GM23248 (cell line): Measurements from ENCODE around the gene LHFPL2. TPM values are rescaled to one million over a fixed set of nuclear protein-coding genes. Genes with fewer than 3 reads are reported as not detected.

ENCODE experiments used
- DNase-seq: peaks from one replicate; pipeline ENCODE4 v3.0.0-alpha.2; 2015
- H2AFZ ChIP-seq: fragments of 200-600 bp; sonication (generic); 2 replicates; pipeline ENCODE4 v1.6.1; 2016; ENCODE audit warnings: antibody characterized with exemption
- H3F3A ChIP-seq: fragments of 200-600 bp; sonication (generic); 2 replicates; pipeline ENCODE4 v1.6.1; 2016; ENCODE audit warnings: mild to moderate bottlenecking, antibody characterized with exemption, mixed run types; ENCODE audit not compliant: insufficient read depth
- H3K27ac ChIP-seq: fragments of 200-600 bp; sonication (generic); 2 replicates; pipeline ENCODE4 v1.5.1; 2016; ENCODE audit warnings: mild to moderate bottlenecking
- H3K27me3 ChIP-seq: fragments of 200-600 bp; sonication (generic); replicated peaks from 2 replicates; pipeline ENCODE4 v1.6.1; 2016; ENCODE audit warnings: mild to moderate bottlenecking; ENCODE audit not compliant: insufficient read depth
- H3K36me3 ChIP-seq: fragments of 200-600 bp; sonication (generic); 2 replicates; pipeline ENCODE4 v1.6.1; 2016; ENCODE audit warnings: low read depth, mild to moderate bottlenecking
- H3K4me1 ChIP-seq: fragments of 200-600 bp; sonication (generic); 2 replicates; pipeline ENCODE4 v1.6.1; 2016; ENCODE audit warnings: mild to moderate bottlenecking; ENCODE audit not compliant: insufficient read depth
- H3K4me2 ChIP-seq: fragments of 200-600 bp; sonication (generic); one replicate; pipeline ENCODE4 v1.6.1; 2016; ENCODE audit warnings: mild to moderate bottlenecking; ENCODE audit not compliant: unreplicated experiment
- H3K4me3 ChIP-seq: fragments of 200-600 bp; sonication (generic); 2 replicates; pipeline ENCODE4 v1.5.1; 2016; ENCODE audit warnings: mild to moderate bottlenecking
- H3K79me2 ChIP-seq: fragments of 200-600 bp; sonication (generic); 2 replicates; pipeline ENCODE4 v1.6.1; 2016; ENCODE audit warnings: mild to moderate bottlenecking; ENCODE audit not compliant: insufficient read depth
- H3K9ac ChIP-seq: fragments of 200-600 bp; sonication (generic); 2 replicates; pipeline ENCODE4 v1.6.1; 2016; ENCODE audit warnings: mild to moderate bottlenecking
- H3K9me2 ChIP-seq: fragments of 200-600 bp; sonication (generic); 2 replicates; pipeline ENCODE4 v1.6.1; 2016; ENCODE audit warnings: mixed run types, mild to moderate bottlenecking, moderate library complexity; ENCODE audit not compliant: insufficient read depth
- H3K9me3 ChIP-seq: fragments of 200-600 bp; sonication (generic); one replicate; pipeline ENCODE4 v1.6.1; 2017; ENCODE audit warnings: low read depth
- H4K20me1 ChIP-seq: fragments of 200-600 bp; sonication (generic); 2 replicates; pipeline ENCODE4 v1.6.0; 2016; ENCODE audit not compliant: insufficient read depth
- EZH2 ChIP-seq: fragments of 200-600 bp; sonication (generic); IDR thresholded peaks from 2 replicates; pipeline ENCODE4 v1.6.1; 2018; ENCODE audit warnings: antibody characterized with exemption, mild to moderate bottlenecking; ENCODE audit not compliant: insufficient read depth, poor library complexity, severe bottlenecking
- EZH2phosphoT487 ChIP-seq: fragments of 200-600 bp; sonication (generic); IDR thresholded peaks from 2 replicates; pipeline ENCODE4 v1.6.1; 2018; ENCODE audit warnings: antibody characterized with exemption, moderate library complexity, mild to moderate bottlenecking, low read depth; ENCODE audit not compliant: insufficient read depth
- WGBS, 2 experiments: methylation state at CpG; one replicate each; pipeline ENCODE4 v1.1.6; 2015 to 2017; ENCODE audit warnings: low lambda C conversion rate in 2 of 2, low coverage in 1 of 2; ENCODE audit errors: missing lambda C conversion rate in 2 of 2; 5-methylcytosine and 5-hydroxymethylcytosine counted together
- in situ Hi-C: fragments of 300-500 bp; cut with MboI; formaldehyde crosslinking; loops from 2 replicates; pipeline ENCODE4 v1.15.0; 2020
- polyA plus RNA-seq: library from polyadenylated mRNA; unstranded; fragments of >200 nt; fragmentation: Nextera tagmentation; extraction: Ambion mirVana; gene quantifications from 2 replicates; pipeline ENCODE4 v1.2.1, GENCODE V29; 2016
- total RNA-seq: library from RNA; depleted of rRNA; stranded (reverse); fragments of >200 nt; shearing (Covaris generic); gene quantifications from 2 replicates; pipeline ENCODE4 v1.2.3, GENCODE V29; 2014

Gene LHFPL2
- total and polyA plus RNA-seq, 2 experiments from 2014 or later = 8.0 to 13.7 TPM

DNA sequence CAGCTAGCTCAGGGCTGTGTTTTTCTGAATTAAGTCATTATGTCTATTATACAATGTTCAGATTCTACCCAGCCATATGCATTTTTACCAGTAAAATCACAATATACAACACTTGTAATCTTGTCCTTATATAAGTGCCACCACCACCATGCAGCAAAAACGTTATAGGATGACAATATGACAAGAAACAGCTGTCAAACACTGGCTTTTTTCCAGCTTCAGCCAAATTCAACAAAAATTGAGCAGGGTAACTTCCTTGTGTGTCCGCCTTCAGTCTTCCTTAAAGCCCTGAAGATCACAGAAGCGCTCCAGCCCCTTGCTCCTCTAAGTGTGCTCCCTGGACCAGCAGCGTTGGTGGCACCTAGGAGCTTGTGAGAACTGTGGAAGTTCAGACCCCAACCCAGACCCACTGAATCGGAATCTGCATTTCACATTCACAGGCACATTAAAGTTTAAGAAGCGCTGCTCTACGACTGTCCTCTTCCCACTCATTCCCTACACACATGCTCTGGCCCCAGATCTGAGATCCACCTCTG lies 111.8 kb downstream of the LHFPL2 start:
- Histone ChIP-seq H3K9me3 (no peaks in the 10 kb centered on the region), H3K27ac (no peak overlapping the region), H4K20me1 (no peaks in the 10 kb centered on the region), H3K4me2 (no peak overlapping the region), H3K36me3 (no peaks in the 10 kb centered on the region), H3K4me3 (no peak overlapping the region), H3F3A (peaks cover 17% of the 10 kb centered on the region), H3K4me1 (peaks cover 18% of the 10 kb centered on the region), H3K9me2 (no peaks in the 10 kb centered on the region), H3K27me3 (no peaks in the 10 kb centered on the region), H2AFZ (no peak overlapping the region), H3K79me2 (0 out of 2 replicates have a peak, but pooled peaks cover 13% of the 10 kb centered on the region), H3K9ac (no peak overlapping the region)
- in situ Hi-C loops = loop anchor here (10.0 kb wide), 1 partner anchor 268 kb away; no protein-coding TSS in a partner anchor
- TF ChIP-seq EZH2 = no peak
- TF ChIP-seq EZH2phosphoT487 = no peak
- 77 to 80% methylated on average over 7 of the region's 7 CpGs for WGBS, 2 experiments
- DNase-seq = no peak

DNA sequence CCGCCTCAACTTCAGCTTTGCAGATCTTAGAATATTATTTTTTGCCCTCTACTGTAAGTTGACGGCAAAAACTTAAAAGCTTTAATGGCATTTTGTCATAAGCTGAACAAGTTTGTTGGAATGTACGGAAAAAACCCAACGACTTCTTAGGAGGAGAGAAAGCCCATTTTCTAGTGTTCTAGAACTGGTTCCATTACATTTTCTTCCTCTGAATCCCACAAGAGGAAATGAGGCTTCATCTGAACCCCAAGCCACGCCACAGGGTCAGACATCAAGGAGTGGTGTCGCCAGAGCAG lies 113.7 kb downstream of the LHFPL2 start:
- Histone ChIP-seq H3K27me3 (no peaks in the 10 kb centered on the region), H3K79me2 (0 out of 2 replicates have a peak, but pooled peaks cover 13% of the 10 kb centered on the region), H3K4me2 (peak overlapping the region; percentile 72), H3K9ac (peak overlapping the region; percentile 83), H4K20me1 (no peaks in the 10 kb centered on the region), H3F3A (peaks cover 25% of the 10 kb centered on the region), H3K9me3 (no peaks in the 10 kb centered on the region), H2AFZ (peak overlapping the region; percentile 73), H3K27ac (peak overlapping the region; percentile 92), H3K4me1 (peaks cover 28% of the 10 kb centered on the region), H3K36me3 (no peaks in the 10 kb centered on the region), H3K4me3 (peak overlapping the region; percentile 43), H3K9me2 (no peaks in the 10 kb centered on the region)
- no peak for TF ChIP-seq EZH2phosphoT487
- TF ChIP-seq EZH2 = no peak
- DNase-seq = peak; percentile 57
- 54 to 63% methylated on average over 6 of the region's 6 CpGs for WGBS, 2 experiments
- in situ Hi-C loops = loop anchor here (10.0 kb wide), 1 partner anchor 270 kb away; no protein-coding TSS in a partner anchor

GRCh38 chr5:78534148-78534904 lies 114.2 kb downstream of the LHFPL2 start:
- Histone ChIP-seq H3F3A (peaks cover 28% of the 10 kb centered on the region), H3K27ac (peak overlapping the region; percentile 92), H4K20me1 (no peaks in the 10 kb centered on the region), H3K9me3 (no peaks in the 10 kb centered on the region), H3K9ac (peak overlapping the region; percentile 83), H3K4me2 (peak overlapping the region; percentile 72), H2AFZ (peak overlapping the region; percentile 73), H3K27me3 (no peaks in the 10 kb centered on the region), H3K9me2 (no peaks in the 10 kb centered on the region), H3K4me3 (peak overlapping the region; percentile 43), H3K36me3 (no peaks in the 10 kb centered on the region), H3K4me1 (peaks cover 30% of the 10 kb centered on the region), H3K79me2 (0 out of 2 replicates have a peak, but pooled peaks cover 13% of the 10 kb centered on the region)
- peak; percentile 91 for DNase-seq
- in situ Hi-C loops = loop anchor here (10.0 kb wide), 1 partner anchor 270 kb away; no protein-coding TSS in a partner anchor
- TF ChIP-seq EZH2 (no peak), EZH2phosphoT487 (no peak)
- 32 to 37% methylated on average over 21 to 24 of the region's 24 CpGs for WGBS, 2 experiments

- Histone ChIP-seq H3K4me2 (no peak overlapping the region), H3F3A (peaks cover 37% of the 10 kb centered on the region), H4K20me1 (no peaks in the 10 kb centered on the region), H3K27me3 (no peaks in the 10 kb centered on the region), H3K9ac (peak overlapping the region; percentile 83), H3K4me1 (peaks cover 40% of the 10 kb centered on the region), H3K4me3 (no peak overlapping the region), H2AFZ (no peak overlapping the region), H3K27ac (peak overlapping the region; percentile 92), H3K36me3 (no peaks in the 10 kb centered on the region), H3K79me2 (0 out of 2 replicates have a peak, but pooled peaks cover 6% of the 10 kb centered on the region), H3K9me2 (no peaks in the 10 kb centered on the region), H3K9me3 (no peaks in the 10 kb centered on the region)
- 69 to 72% methylated on average over 3 of the region's 3 CpGs for WGBS, 2 experiments
- peak; percentile 62 for DNase-seq
- TF ChIP-seq EZH2 (no peak), EZH2phosphoT487 (no peak)
- in situ Hi-C loops = loop anchor here (10.0 kb wide), 1 partner anchor 271 kb away; no protein-coding TSS in a partner anchor
Measured at GRCh38 chr5:78533356-78533755, 115.2 kb downstream of the LHFPL2 start.
